GM19239 (cell line): ENCODE data around the gene SULT1A1.
A peak's percentile ranks its signal among the peaks of the same experiment; 100 is the strongest.
"Not testable (repeated sequence)": the region's sequence is repeated elsewhere in the genome, so short reads cannot be mapped to it uniquely, and the experiment has no call there.

Source experiments
- DNase-seq: peaks from one replicate; pipeline ENCODE4 v3.0.0; 2011; ENCODE audit warnings: low spot score; ENCODE audit not compliant: insufficient read length
- FAIRE-seq: peaks from 2 replicates; lab custom pipeline; 2011; peaks lifted over from hg19 to GRCh38; lab: Jason Lieb, UNC

The SULT1A1 gene

GRCh38 chr16:28609631-28610594 is at the start of gene SULT1A1:
Gene SULT1A1 (minus strand): TSS chr16:28610044. CDS start chr16:28608855, 1,189 bp downstream.
- no peak for FAIRE-seq
- DNase-seq = no peak

- not testable (repeated sequence) for DNase-seq, FAIRE-seq
Observed at GRCh38 chr16:28639959-28640358, 30.1 kb upstream of the SULT1A1 start.

- not testable (repeated sequence) for FAIRE-seq
Observed at GRCh38 chr16:28638359-28638758, 28.5 kb upstream of the SULT1A1 start.

GRCh38 chr16:28637765-28638164 is 27.9 kb upstream of the SULT1A1 start, which contains the start of gene NPIPB8:
Gene NPIPB8 (plus strand): TSS chr16:28638065. CDS start chr16:28638361, 296 bp downstream.
- not testable (repeated sequence) for FAIRE-seq, DNase-seq

More at GRCh38 chr16:28638359-28638758, 28.5 kb upstream of the SULT1A1 start:
- not testable (repeated sequence) for DNase-seq

- DNase-seq, FAIRE-seq: not testable (repeated sequence)
Observed at GRCh38 chr16:28636093-28636823, 26.4 kb upstream of the SULT1A1 start.

- not testable (repeated sequence) for FAIRE-seq, DNase-seq
Observed at GRCh38 chr16:28630905-28631304, 21.1 kb upstream of the SULT1A1 start.

GRCh38 chr16:28623172-28623711 is 13.4 kb upstream of the SULT1A1 start:
- FAIRE-seq (no peak), DNase-seq (peak; percentile 36)

GRCh38 chr16:28622532-28623171 is 12.8 kb upstream of the SULT1A1 start:
- FAIRE-seq, DNase-seq: not testable (repeated sequence)

- DNase-seq (no peak), FAIRE-seq (no peak)
Observed at GRCh38 chr16:28621481-28622155, 11.8 kb upstream of the SULT1A1 start.

- not testable (repeated sequence) for DNase-seq, FAIRE-seq
Observed at GRCh38 chr16:28620316-28620715, 10.5 kb upstream of the SULT1A1 start.

GRCh38 chr16:28617874-28618273 is 8.0 kb upstream of the SULT1A1 start:
- DNase-seq = no peak
- FAIRE-seq = no peak

- DNase-seq (no peak), FAIRE-seq (no peak)
Observed at GRCh38 chr16:28616636-28617035, 6.8 kb upstream of the SULT1A1 start.

- FAIRE-seq, DNase-seq: not testable (repeated sequence)
Observed at GRCh38 chr16:28616224-28616577, 6.4 kb upstream of the SULT1A1 start.

GRCh38 chr16:28615486-28616223 is 5.8 kb upstream of the SULT1A1 start:
- not testable (repeated sequence) for DNase-seq, FAIRE-seq

- FAIRE-seq, DNase-seq: not testable (repeated sequence)
Observed at GRCh38 chr16:28614561-28614960, 4.7 kb upstream of the SULT1A1 start.

GRCh38 chr16:28613912-28614311 is 4.1 kb upstream of the SULT1A1 start:
- DNase-seq, FAIRE-seq: not testable (repeated sequence)

- DNase-seq = not testable (repeated sequence)
- peak; percentile 78 for FAIRE-seq
Observed at GRCh38 chr16:28612359-28613280, 2.8 kb upstream of the SULT1A1 start.
